Measurements from ENCODE around the gene NR1H3. TPM values are rescaled to one million over a fixed set of nuclear protein-coding genes. Genes with fewer than 3 reads are reported as not detected.

Gene NR1H3
- total RNA-seq, 1 experiment from 2014 or later, result 26.3 TPM

DNA sequence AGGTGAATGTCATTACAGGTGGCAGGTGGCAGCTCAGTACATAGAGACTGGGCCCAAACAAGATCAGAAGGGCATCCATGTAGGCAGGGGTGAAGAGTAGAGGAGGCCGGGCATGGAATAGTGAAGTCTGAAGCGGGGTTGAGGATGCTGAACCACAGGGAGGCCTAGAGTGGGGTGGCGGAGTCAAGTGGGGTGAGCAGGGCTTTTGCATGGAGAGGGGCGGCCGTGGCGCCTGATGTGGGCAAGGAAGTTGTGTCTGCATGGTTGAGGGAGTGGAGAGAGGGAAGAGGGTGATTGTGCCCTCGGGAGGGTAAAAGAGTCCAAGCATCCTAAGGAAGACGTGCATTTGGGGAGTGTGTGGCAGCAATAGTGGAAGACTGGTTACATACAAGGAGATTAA lies 28.6 kb upstream of the NR1H3 start:
- Histone ChIP-seq H3K4ac (ENCODE audit: low read depth, low read length) (no peak overlapping the region), H3K23me2 (ENCODE audit: insufficient read length, low read depth, low read length, poor library complexity, severe bottlenecking) (no peaks in the 10 kb centered on the region), H4K5ac (ENCODE audit: insufficient read length, low read depth, low read length) (no peak overlapping the region), H3K79me2 (ENCODE audit: insufficient read depth, low read length) (no peaks in the 10 kb centered on the region), H2BK20ac (ENCODE audit: low read depth, low read length, poor library complexity, severe bottlenecking) (no peak overlapping the region), H3T11ph (ENCODE audit: low read length) (no peak overlapping the region), H3K79me1 (ENCODE audit: insufficient read depth, low read depth, low read length, poor library complexity, severe bottlenecking) (no peaks in the 10 kb centered on the region), H3K9me3 (ENCODE audit: control insufficient read depth, low read depth, low read length) (no peaks in the 10 kb centered on the region), H3K4me2 (ENCODE audit: insufficient read depth, insufficient read length, low read length) (no peak overlapping the region), H3K27ac (ENCODE audit: insufficient read length, low read depth, low read length) (no peak overlapping the region), H2BK15ac (ENCODE audit: low read depth, low read length) (no peak overlapping the region), H4K20me1 (ENCODE audit: control insufficient read depth, insufficient read depth, insufficient read length) (no peaks in the 10 kb centered on the region), H3K56ac (ENCODE audit: insufficient read length, low read depth, low read length) (no peak overlapping the region), H3K9ac (ENCODE audit: extremely low read depth, insufficient read length, low read length) (no peak overlapping the region), H4K8ac (replicated peaks; ENCODE audit: insufficient read length, low read depth, low read length) (no peak overlapping the region), H2BK120ac (ENCODE audit: low read depth, low read length, poor library complexity, severe bottlenecking) (no peak overlapping the region), H3K23ac (ENCODE audit: insufficient read length, low read depth, low read length) (no peak overlapping the region), H3K18ac (ENCODE audit: insufficient read length, low read depth, low read length) (no peak overlapping the region), H3K27me3 (ENCODE audit: insufficient read depth, low read length) (no peaks in the 10 kb centered on the region), H2BK12ac (ENCODE audit: insufficient read length, low read depth, low read length) (no peak overlapping the region), H2AFZ (ENCODE audit: low read length) (no peak overlapping the region), H3K4me1 (ENCODE audit: insufficient read depth, low read length) (no peaks in the 10 kb centered on the region), H2AK5ac (ENCODE audit: insufficient read length, low read length) (no peak overlapping the region), H4K91ac (ENCODE audit: insufficient read length, low read depth, low read length) (no peak overlapping the region), H2BK5ac (ENCODE audit: insufficient read length, low read length) (no peak overlapping the region), H3K14ac (ENCODE audit: insufficient read depth, low read length) (no peak overlapping the region)
- DNase-seq, result no peak
- no peak overlapping the region for H3K4me3 Mint-ChIP-seq
- peaks cover 2 to 59% (median 49%) of the 10 kb centered on the region in 3 experiments; a peak in 4 of 7 replicates for H3K36me3 Mint-ChIP-seq (ENCODE audit: insufficient read depth in 1 of 3, low read depth in 3 of 3)
- no peaks in the 10 kb centered on the region for H3K4me1 Mint-ChIP-seq
- no peaks in the 10 kb centered on the region for H3K27me3 Mint-ChIP-seq (ENCODE audit: low read depth)
- H3K27ac Mint-ChIP-seq, result peak overlapping the region in 2 of 3 experiments; percentile 18 to 38; a peak in 4 of 7 replicates
- no peaks in the 10 kb centered on the region for H3K9me3 Mint-ChIP-seq
- WGBS (ENCODE audit: extremely low coverage, insufficient read length, low lambda C conversion rate), result no CpG with 5 or more reads among the region's 8 CpGs
- TF ChIP-seq CTCF (conservative IDR thresholded peaks at IDR 0.05), result no peak

Data from H9 (cell line).